ENCODE data around the gene LSMEM2.

- TF ChIP-seq CTCF (IDR thresholded peaks at IDR 0.05) (no peak), POLR2A (IDR thresholded peaks at IDR 0.05) (no peak)
These were observed 43.2 kb downstream of the LSMEM2 start for GRCh38 chr3:50322115-50322385.
